ENCODE results near the gene CNTNAP1. TPM values are rescaled to one million over a fixed set of nuclear protein-coding genes. Genes with fewer than 3 reads are reported as not detected.

The CNTNAP1 gene
- total RNA-seq, 1 experiment from 2014 or later = 7.7 TPM

GRCh38 chr17:42655528-42655927 is 26.8 kb upstream of the CNTNAP1 start:
- Histone ChIP-seq H2BK120ac (ENCODE audit: low read depth, low read length, poor library complexity, severe bottlenecking) (no peak overlapping the region), H3K9me3 (ENCODE audit: control insufficient read depth, low read depth, low read length) (no peaks in the 10 kb centered on the region), H2BK15ac (ENCODE audit: low read depth, low read length) (no peak overlapping the region), H3K79me2 (ENCODE audit: insufficient read depth, low read length) (no peaks in the 10 kb centered on the region), H4K5ac (ENCODE audit: insufficient read length, low read depth, low read length) (no peak overlapping the region), H3K23me2 (ENCODE audit: insufficient read length, low read depth, low read length, poor library complexity, severe bottlenecking) (peaks cover 10% of the 10 kb centered on the region), H3K4me1 (ENCODE audit: insufficient read depth, low read length) (no peaks in the 10 kb centered on the region; the same call in 1 of the 2 replicates), H3K79me1 (ENCODE audit: insufficient read depth, low read depth, low read length, poor library complexity, severe bottlenecking) (no peaks in the 10 kb centered on the region), H2AK5ac (ENCODE audit: insufficient read length, low read length) (no peak overlapping the region), H2AFZ (ENCODE audit: low read length) (no peak overlapping the region), H3K9ac (ENCODE audit: extremely low read depth, insufficient read length, low read length) (no peak overlapping the region), H3T11ph (ENCODE audit: low read length) (no peak overlapping the region), H2BK5ac (ENCODE audit: insufficient read length, low read length) (no peak overlapping the region), H4K91ac (ENCODE audit: insufficient read length, low read depth, low read length) (no peak overlapping the region), H3K18ac (ENCODE audit: insufficient read length, low read depth, low read length) (no peak overlapping the region), H3K27me3 (ENCODE audit: insufficient read depth, low read length) (no peaks in the 10 kb centered on the region), H3K27ac (ENCODE audit: insufficient read length, low read depth, low read length) (no peak overlapping the region), H3K14ac (ENCODE audit: insufficient read depth, low read length) (no peak overlapping the region), H3K4ac (ENCODE audit: low read depth, low read length) (no peak overlapping the region), H3K23ac (ENCODE audit: insufficient read length, low read depth, low read length) (no peak overlapping the region), H4K8ac (replicated peaks; ENCODE audit: insufficient read length, low read depth, low read length) (no peak overlapping the region), H2BK12ac (ENCODE audit: insufficient read length, low read depth, low read length) (no peak overlapping the region), H3K56ac (ENCODE audit: insufficient read length, low read depth, low read length) (no peak overlapping the region), H2BK20ac (ENCODE audit: low read depth, low read length, poor library complexity, severe bottlenecking) (no peak overlapping the region), H4K20me1 (ENCODE audit: control insufficient read depth, insufficient read depth, insufficient read length) (no peaks in the 10 kb centered on the region), H3K4me2 (ENCODE audit: insufficient read depth, insufficient read length, low read length) (no peak overlapping the region)
- TF ChIP-seq, protein P1, sequence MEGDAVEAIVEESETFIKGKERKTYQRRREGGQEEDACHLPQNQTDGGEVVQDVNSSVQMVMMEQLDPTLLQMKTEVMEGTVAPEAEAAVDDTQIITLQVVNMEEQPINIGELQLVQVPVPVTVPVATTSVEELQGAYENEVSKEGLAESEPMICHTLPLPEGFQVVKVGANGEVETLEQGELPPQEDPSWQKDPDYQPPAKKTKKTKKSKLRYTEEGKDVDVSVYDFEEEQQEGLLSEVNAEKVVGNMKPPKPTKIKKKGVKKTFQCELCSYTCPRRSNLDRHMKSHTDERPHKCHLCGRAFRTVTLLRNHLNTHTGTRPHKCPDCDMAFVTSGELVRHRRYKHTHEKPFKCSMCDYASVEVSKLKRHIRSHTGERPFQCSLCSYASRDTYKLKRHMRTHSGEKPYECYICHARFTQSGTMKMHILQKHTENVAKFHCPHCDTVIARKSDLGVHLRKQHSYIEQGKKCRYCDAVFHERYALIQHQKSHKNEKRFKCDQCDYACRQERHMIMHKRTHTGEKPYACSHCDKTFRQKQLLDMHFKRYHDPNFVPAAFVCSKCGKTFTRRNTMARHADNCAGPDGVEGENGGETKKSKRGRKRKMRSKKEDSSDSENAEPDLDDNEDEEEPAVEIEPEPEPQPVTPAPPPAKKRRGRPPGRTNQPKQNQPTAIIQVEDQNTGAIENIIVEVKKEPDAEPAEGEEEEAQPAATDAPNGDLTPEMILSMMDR (conservative IDR thresholded peaks at IDR 0.05) = no peak
- no CpG with 5 or more reads among the region's 2 CpGs for WGBS (ENCODE audit: extremely low coverage, insufficient read length, low lambda C conversion rate)
- H3K27ac Mint-ChIP-seq = peak overlapping the region in 1 of 3 experiments; percentile 7; a peak in 1 of 7 replicates
- H3K27me3 Mint-ChIP-seq (ENCODE audit: low read depth) = peaks cover 6% of the 10 kb centered on the region
- H3K4me3 Mint-ChIP-seq = no peak overlapping the region
- peaks cover 2 to 8% (median 3%) of the 10 kb centered on the region in 3 experiments; a peak in 5 of 7 replicates for H3K36me3 Mint-ChIP-seq (ENCODE audit: insufficient read depth in 1 of 3, low read depth in 3 of 3)
- H3K4me1 Mint-ChIP-seq = peaks cover 15 to 24% of the 10 kb centered on the region in 2 experiments
- peaks cover 0 to 6% of the 10 kb centered on the region in 2 experiments; a peak in 2 of 5 replicates for H3K9me3 Mint-ChIP-seq
- no peak for DNase-seq

Measured in H9 (cell line).